A673 (cell line): ENCODE data around the gene SLC22A12. TPM values are rescaled to one million over a fixed set of nuclear protein-coding genes. Genes with fewer than 3 reads are reported as not detected.
A peak's percentile ranks its signal among the peaks of the same experiment; 100 is the strongest.

Experiments used
- BruUV-seq: library from RNA; stranded (reverse); fragments of 400-500 nt; replicated peaks from 2 replicates; lab custom pipeline; 2021; lab: Mats Ljungman, UMichigan
- CTCF ChIA-PET: fragments of 300-600 bp; sonication (Branson Sonifier 250); formaldehyde crosslinking; loops from one replicate; lab custom pipeline; 2022; ENCODE audit warnings: antibody characterized with exemption; lab: Charles Lee
- POLR2A ChIA-PET: fragments of 300-600 bp; sonication (Branson Sonifier 250); formaldehyde crosslinking; loops from one replicate; lab custom pipeline; 2022; ENCODE audit warnings: antibody characterized with exemption; ENCODE audit not compliant: low non-redundant PET; lab: Charles Lee
- DNase-seq: peaks from one replicate; pipeline ENCODE4 v3.0.0-alpha.2; 2015; ENCODE audit warnings: low spot score
- H3K27ac ChIP-seq: fragments of 200-600 bp; sonication (generic); 2 replicates; pipeline ENCODE4 v1.5.1; 2016; ENCODE audit warnings: mixed run types, low read depth, mild to moderate bottlenecking, mixed read lengths, antibody characterized with exemption, low read length; ENCODE audit not compliant: poor library complexity, severe bottlenecking
- H3K27me3 ChIP-seq: fragments of 200-600 bp; sonication (generic); replicated peaks from 2 replicates; pipeline ENCODE4 v1.6.1; 2017; ENCODE audit warnings: mixed run types, low read depth, mild to moderate bottlenecking, mixed read lengths, antibody characterized with exemption, low read length; ENCODE audit not compliant: insufficient read depth, poor library complexity
- H3K36me3 ChIP-seq: fragments of 200-600 bp; sonication (generic); 2 replicates; pipeline ENCODE4 v1.6.1; 2016; ENCODE audit warnings: mixed run types, mild to moderate bottlenecking, mixed read lengths, antibody characterized with exemption, low read length; ENCODE audit not compliant: insufficient read depth, poor library complexity, severe bottlenecking
- H3K4me1 ChIP-seq: fragments of 200-600 bp; sonication (generic); 2 replicates; pipeline ENCODE4 v1.6.1; 2017; ENCODE audit warnings: mixed run types, mild to moderate bottlenecking, mixed read lengths, antibody characterized with exemption, low read length; ENCODE audit not compliant: insufficient read depth, poor library complexity, severe bottlenecking
- H3K4me3 ChIP-seq: fragments of 200-600 bp; sonication (generic); 2 replicates; pipeline ENCODE4 v1.5.1; 2016; ENCODE audit warnings: low read depth, mixed run types, mild to moderate bottlenecking, mixed read lengths, low read length; ENCODE audit not compliant: poor library complexity, severe bottlenecking
- H3K9me3 ChIP-seq: fragments of 200-600 bp; sonication (generic); 2 replicates; pipeline ENCODE4 v1.6.1; 2016; ENCODE audit warnings: mixed run types, low read depth, mild to moderate bottlenecking, mixed read lengths, antibody characterized with exemption, low read length; ENCODE audit not compliant: poor library complexity, severe bottlenecking
- CTCF ChIP-seq: fragments of 300-800, 200-600 bp; sonication (generic); conservative IDR thresholded peaks from 2 replicates; pipeline ENCODE4 v1.5.1; 2017; ENCODE audit warnings: low read depth, mild to moderate bottlenecking, antibody characterized with exemption, low read length, moderate library complexity, mixed read lengths
- EZH2 ChIP-seq: fragments of 200-600 bp; sonication (generic); IDR thresholded peaks from 2 replicates; pipeline ENCODE4 v1.6.1; 2017; ENCODE audit warnings: borderline replicate concordance, low read depth, mild to moderate bottlenecking, mixed read lengths, antibody characterized with exemption, low read length; ENCODE audit not compliant: poor library complexity, severe bottlenecking
- intact Hi-C: fragments of 100-400 bp; cut with micrococcal nuclease; formaldehyde crosslinking; loops from one replicate; pipeline ENCODE4 v1.10.0; 2022; ENCODE audit not compliant: unreplicated experiment
- total RNA-seq: library from RNA; stranded (reverse); gene quantifications from 2 replicates; pipeline ENCODE4 v1.2.3, GENCODE V29; 2021

The SLC22A12 gene
- total RNA-seq, 1 experiment from 2014 or later, result not detected

DNA sequence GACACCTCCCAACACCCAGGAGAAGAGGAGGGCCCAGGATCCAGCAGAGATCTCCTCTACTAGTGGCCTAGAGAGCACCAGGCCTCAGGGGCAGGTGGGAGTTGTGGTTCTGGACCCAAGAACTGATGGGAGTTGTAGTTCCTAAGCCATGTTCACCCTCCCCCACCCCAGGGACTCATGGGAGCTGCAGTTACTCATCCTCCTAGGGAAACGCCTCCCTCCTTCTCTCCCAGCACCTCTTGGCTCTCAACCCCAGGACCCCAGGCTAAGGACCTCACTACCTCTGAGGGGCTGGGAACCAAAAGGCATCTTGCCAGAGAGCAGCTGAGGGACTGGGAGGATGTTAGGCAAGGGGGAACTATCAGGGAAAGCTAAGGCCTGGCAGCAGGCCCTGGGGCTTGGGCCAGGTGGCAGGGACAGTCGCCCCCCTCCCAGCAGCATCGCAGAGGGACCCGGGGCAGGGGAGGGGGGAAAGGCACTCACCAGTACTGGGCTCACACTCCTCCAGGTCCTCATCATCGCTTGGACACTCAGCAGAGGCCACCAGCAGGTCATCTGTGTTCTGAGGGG, 28.9 kb downstream of the SLC22A12 start:
- H3K9me3 ChIP-seq, result no peaks in the 10 kb centered on the region
- no peak overlapping the region for H3K4me3 ChIP-seq
- intact Hi-C loops, result no loop called here
- no peak overlapping the region for H3K27ac ChIP-seq
- CTCF ChIA-PET, result no interaction called here
- DNase-seq, result peak; percentile 63
- H3K27me3 ChIP-seq, result no peaks in the 10 kb centered on the region
- no TSS peak for BruUV-seq
- POLR2A ChIA-PET, result no interaction called here
- H3K36me3 ChIP-seq, result no peaks in the 10 kb centered on the region
- TF ChIP-seq CTCF (no peak), EZH2 (no peak)
- H3K4me1 ChIP-seq, result peaks cover 14% of the 10 kb centered on the region

DNA sequence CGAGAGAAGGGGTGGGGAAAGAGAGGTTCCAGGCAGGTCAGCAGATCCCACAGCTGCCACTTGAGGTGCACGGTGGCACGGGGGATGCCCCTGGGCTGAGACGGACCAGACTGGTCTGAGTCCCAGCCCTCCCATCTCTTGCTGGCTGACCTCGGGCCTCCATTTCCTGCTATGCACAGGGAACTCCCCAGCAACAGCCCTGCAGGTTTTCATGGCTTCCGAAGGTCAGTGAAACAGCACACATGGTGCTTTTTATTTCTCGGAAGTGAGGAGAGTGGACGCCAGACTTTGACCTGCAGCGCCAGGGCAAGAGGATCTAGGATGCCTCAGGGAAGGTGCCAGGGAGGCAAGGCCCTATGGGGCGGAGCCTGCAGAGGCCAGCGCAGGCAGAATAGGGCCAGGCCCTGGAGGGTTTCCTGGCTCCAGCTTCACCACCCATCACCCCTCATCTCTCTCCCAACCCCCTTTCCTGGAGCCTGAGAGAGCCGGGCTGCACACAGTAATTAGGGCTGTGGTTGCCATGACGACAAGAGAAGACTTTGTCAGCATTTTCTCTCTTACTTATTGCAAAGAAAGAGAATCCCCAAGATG, 29.5 kb downstream of the SLC22A12 start:
- intact Hi-C loops, result no loop called here
- H3K27ac ChIP-seq, result no peak overlapping the region
- ChIA-PET CTCF (interaction anchor here (0.5 kb wide), 1 partner anchor 152 kb away, joined by 3 read pairs; no protein-coding TSS in a partner anchor), POLR2A (interaction anchor here (0.7 kb wide), 1 partner anchor 151 kb away, joined by 3 read pairs; no protein-coding TSS in a partner anchor)
- no peaks in the 10 kb centered on the region for H3K36me3 ChIP-seq
- no peaks in the 10 kb centered on the region for H3K27me3 ChIP-seq
- peaks cover 14% of the 10 kb centered on the region for H3K4me1 ChIP-seq
- H3K9me3 ChIP-seq, result no peaks in the 10 kb centered on the region
- DNase-seq, result peak; percentile 57
- TF ChIP-seq EZH2 (no peak), CTCF (no peak)
- no peak overlapping the region for H3K4me3 ChIP-seq
- BruUV-seq, result no TSS peak

DNA sequence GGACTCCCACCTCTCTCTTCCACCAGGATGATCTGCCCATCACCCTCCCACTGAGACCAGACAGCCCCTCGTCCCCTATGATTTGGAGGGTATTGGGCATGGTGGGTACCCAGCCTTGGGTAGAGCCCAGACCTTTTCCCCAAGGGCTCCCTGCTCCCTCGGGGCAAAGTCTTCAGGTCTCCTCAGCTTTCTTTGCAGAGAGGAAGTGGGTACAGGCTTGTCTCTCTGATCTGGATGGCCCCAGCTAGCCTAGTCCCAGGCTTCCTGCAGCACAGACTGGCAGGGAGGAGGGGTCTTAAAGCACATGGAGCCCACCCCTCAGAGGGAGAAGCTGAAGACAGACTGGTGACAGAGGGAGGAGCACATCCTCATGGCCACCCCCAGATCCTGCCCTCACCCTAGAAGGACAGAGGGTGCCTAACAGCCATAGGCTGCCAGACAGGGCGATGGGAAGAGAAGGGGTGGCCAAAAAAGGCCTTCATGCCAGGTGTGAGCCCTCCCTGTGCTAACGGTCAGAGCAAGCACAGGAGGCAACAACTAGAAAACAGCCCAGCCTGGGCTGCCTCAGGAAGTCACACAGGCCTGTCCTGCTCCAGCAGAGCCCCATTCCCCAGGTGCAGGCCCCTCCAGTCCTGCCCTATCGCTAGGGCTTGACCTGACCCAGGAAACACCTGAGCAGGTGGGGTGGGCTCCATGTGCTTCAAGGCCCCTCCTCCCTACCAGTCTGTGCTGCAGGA, 30.4 kb downstream of the SLC22A12 start:
- peaks cover 14% of the 10 kb centered on the region for H3K4me1 ChIP-seq
- DNase-seq, result no peak
- intact Hi-C loops, result no loop called here
- no peak overlapping the region for H3K27ac ChIP-seq
- no peaks in the 10 kb centered on the region for H3K9me3 ChIP-seq
- no peaks in the 10 kb centered on the region for H3K27me3 ChIP-seq
- H3K36me3 ChIP-seq, result no peaks in the 10 kb centered on the region
- CTCF ChIA-PET, result no interaction called here
- BruUV-seq, result no TSS peak
- TF ChIP-seq EZH2 (no peak), CTCF (no peak)
- no peak overlapping the region for H3K4me3 ChIP-seq
- POLR2A ChIA-PET, result interaction anchor here (0.7 kb wide), 1 partner anchor 152 kb away, joined by 3 read pairs; no protein-coding TSS in a partner anchor
